ENCODE data around the gene ZFYVE27.

Gene ZFYVE27

GRCh38 chr10:97791824-97792721, 55.1 kb downstream of the ZFYVE27 start:
- Mint-ChIP-seq H3K36me3 (ENCODE audit: low read depth) (peaks cover 6% of the 10 kb centered on the region), H3K27me3 (ENCODE audit: low read depth) (peaks cover 13% of the 10 kb centered on the region), H3K27ac (no peak overlapping the region), H3K4me1 (ENCODE audit: low read depth) (peaks cover 20% of the 10 kb centered on the region), H3K4me3 (no peak overlapping the region), H3K9me3 (peaks cover 7% of the 10 kb centered on the region)
- DNase-seq (ENCODE audit: low spot score) = peak; percentile 47

- no peak for DNase-seq (ENCODE audit: low spot score)
- Mint-ChIP-seq H3K27me3 (ENCODE audit: low read depth) (peaks cover 5% of the 10 kb centered on the region), H3K36me3 (ENCODE audit: low read depth) (peaks cover 7% of the 10 kb centered on the region), H3K4me3 (no peak overlapping the region), H3K4me1 (ENCODE audit: low read depth) (peaks cover 22% of the 10 kb centered on the region), H3K27ac (no peak overlapping the region), H3K9me3 (peaks cover 23% of the 10 kb centered on the region)
Observed at GRCh38 chr10:97795886-97796285, 59.0 kb downstream of the ZFYVE27 start.

- H3K4me1 Mint-ChIP-seq (ENCODE audit: low read depth) = peaks cover 22% of the 10 kb centered on the region
- DNase-seq (ENCODE audit: low spot score) = peak; percentile 22
- H3K4me3 Mint-ChIP-seq = peak overlapping the region; percentile 82
- peak overlapping the region; percentile 92 for H3K27ac Mint-ChIP-seq
- peaks cover 5% of the 10 kb centered on the region for H3K27me3 Mint-ChIP-seq (ENCODE audit: low read depth)
- peaks cover 23% of the 10 kb centered on the region for H3K9me3 Mint-ChIP-seq
- peaks cover 7% of the 10 kb centered on the region for H3K36me3 Mint-ChIP-seq (ENCODE audit: low read depth)
Observed at GRCh38 chr10:97796651-97797050, 59.7 kb downstream of the ZFYVE27 start.

GRCh38 chr10:97798958-97799610, 62.2 kb downstream of the ZFYVE27 start:
- Mint-ChIP-seq H3K9me3 (peaks cover 23% of the 10 kb centered on the region), H3K27ac (no peak overlapping the region), H3K4me1 (ENCODE audit: low read depth) (peaks cover 16% of the 10 kb centered on the region), H3K36me3 (ENCODE audit: low read depth) (peaks cover 7% of the 10 kb centered on the region), H3K4me3 (no peak overlapping the region), H3K27me3 (ENCODE audit: low read depth) (peaks cover 5% of the 10 kb centered on the region)
- no peak for DNase-seq (ENCODE audit: low spot score)

GRCh38 chr10:97800474-97800873, 63.5 kb downstream of the ZFYVE27 start:
- Mint-ChIP-seq H3K9me3 (peaks cover 23% of the 10 kb centered on the region), H3K36me3 (ENCODE audit: low read depth) (peaks cover 7% of the 10 kb centered on the region), H3K4me1 (ENCODE audit: low read depth) (peaks cover 16% of the 10 kb centered on the region), H3K27ac (no peak overlapping the region), H3K27me3 (ENCODE audit: low read depth) (peaks cover 5% of the 10 kb centered on the region), H3K4me3 (no peak overlapping the region)
- no peak for DNase-seq (ENCODE audit: low spot score)

GRCh38 chr10:97801422-97801821, 64.5 kb downstream of the ZFYVE27 start:
- H3K36me3 Mint-ChIP-seq (ENCODE audit: low read depth) = peaks cover 7% of the 10 kb centered on the region
- peaks cover 21% of the 10 kb centered on the region for H3K9me3 Mint-ChIP-seq
- peaks cover 5% of the 10 kb centered on the region for H3K27me3 Mint-ChIP-seq (ENCODE audit: low read depth)
- peaks cover 8% of the 10 kb centered on the region for H3K4me1 Mint-ChIP-seq (ENCODE audit: low read depth)
- no peak for DNase-seq (ENCODE audit: low spot score)
- no peak overlapping the region for H3K27ac Mint-ChIP-seq
- H3K4me3 Mint-ChIP-seq = no peak overlapping the region

GRCh38 chr10:97805096-97805884, 68.4 kb downstream of the ZFYVE27 start:
- H3K27me3 Mint-ChIP-seq (ENCODE audit: low read depth) = no peaks in the 10 kb centered on the region
- no peak overlapping the region for H3K27ac Mint-ChIP-seq
- H3K4me1 Mint-ChIP-seq (ENCODE audit: low read depth) = no peaks in the 10 kb centered on the region
- no peak for DNase-seq (ENCODE audit: low spot score)
- no peaks in the 10 kb centered on the region for H3K36me3 Mint-ChIP-seq (ENCODE audit: low read depth)
- no peaks in the 10 kb centered on the region for H3K9me3 Mint-ChIP-seq
- no peak overlapping the region for H3K4me3 Mint-ChIP-seq

- no peaks in the 10 kb centered on the region for H3K9me3 Mint-ChIP-seq
- H3K27ac Mint-ChIP-seq = no peak overlapping the region
- H3K27me3 Mint-ChIP-seq (ENCODE audit: low read depth) = no peaks in the 10 kb centered on the region
- DNase-seq (ENCODE audit: low spot score) = no peak
- H3K4me1 Mint-ChIP-seq (ENCODE audit: low read depth) = no peaks in the 10 kb centered on the region
- H3K36me3 Mint-ChIP-seq (ENCODE audit: low read depth) = no peaks in the 10 kb centered on the region
- H3K4me3 Mint-ChIP-seq = no peak overlapping the region
Observed at GRCh38 chr10:97805949-97806348, 69.0 kb downstream of the ZFYVE27 start.

- Mint-ChIP-seq H3K9me3 (no peaks in the 10 kb centered on the region), H3K4me3 (no peak overlapping the region), H3K36me3 (ENCODE audit: low read depth) (no peaks in the 10 kb centered on the region), H3K27me3 (ENCODE audit: low read depth) (no peaks in the 10 kb centered on the region), H3K27ac (no peak overlapping the region), H3K4me1 (ENCODE audit: low read depth) (no peaks in the 10 kb centered on the region)
- DNase-seq (ENCODE audit: low spot score) = no peak
Observed at GRCh38 chr10:97810446-97810845, 73.5 kb downstream of the ZFYVE27 start.

Measured in T-helper 2 cell treated with Interferon-gamma antibody and Interleukin-4, amounts not matched to agents 5 μg/mL and 100 μg/mL, for 36 hours (primary cell).